Esophagus squamous epithelium (tissue), 5 donors: ENCODE results near the gene COL16A1. TPM values are rescaled to one million over a fixed set of nuclear protein-coding genes. Genes with fewer than 3 reads are reported as not detected.
A peak's percentile ranks its signal among the peaks of the same experiment; 100 is the strongest.

Source experiments
- DNase-seq: peaks from one replicate; lab custom pipeline; 2025; lab: John Stamatoyannopoulos, UW
- H3K27ac ChIP-seq, 4 donors: fragments of 200-600 bp; sonication (generic); one replicate each; pipeline ENCODE4 v1.5.1; 2016 to 2019; ENCODE audit warnings: mild to moderate bottlenecking in 1 of 4
- H3K27me3 ChIP-seq, 4 donors: fragments of 200-600 bp; sonication (generic); 1 replicate in 3 of 4; 2 replicates in 1 of 4; pipeline versions ENCODE4 v1.5.1 to v1.6.0; 2017 to 2021; ENCODE audit warnings: antibody characterized with exemption in 1 of 4
- H3K36me3 ChIP-seq, 3 donors: fragments of 200-600 bp; sonication (generic); one replicate each; pipeline ENCODE4 v1.5.1; 2016 to 2019
- H3K4me1 ChIP-seq, 3 donors: fragments of 200-600 bp; sonication (generic); one replicate each; pipeline ENCODE4 v1.5.1; 2017 to 2019
- H3K4me3 ChIP-seq, 4 donors: fragments of 200-600 bp; sonication (generic); 1 replicate in 3 of 4; 2 replicates in 1 of 4; pipeline ENCODE4 v1.5.1; 2016 to 2019; ENCODE audit warnings: mild to moderate bottlenecking in 2 of 4, moderate library complexity in 1 of 4
- H3K9me3 ChIP-seq, 3 donors: fragments of 200-600 bp; sonication (generic); one replicate each; pipeline ENCODE4 v1.5.1; 2016 to 2019
- CTCF ChIP-seq, 6 experiments: fragments of 450-650 bp in 4 of 6; fragments of 200-600 bp in 2 of 6; sonication (generic) in 2 of 6; IDR thresholded peaks; one replicate each; pipeline ENCODE4 v1.5.1; 2016 to 2019; ENCODE audit warnings: antibody characterized with exemption in 6 of 6, mild to moderate bottlenecking in 4 of 6, moderate library complexity in 4 of 6
- POLR2A ChIP-seq, 4 donors: fragments of 450-650 bp; IDR thresholded peaks; one replicate each; pipeline ENCODE4 v1.6.1; 2017; ENCODE audit warnings: antibody characterized with exemption in 4 of 4, mild to moderate bottlenecking in 4 of 4, moderate library complexity in 3 of 4
- WGBS, 2 donors: methylation state at CpG; one replicate each; pipeline ENCODE4 v1.1.5; 2018; 5-methylcytosine and 5-hydroxymethylcytosine counted together
- intact Hi-C: fragments of 100-400 bp; cut with DNase I; formaldehyde crosslinking; loops from one replicate; pipeline ENCODE4 v1.15.0; 2022
- total RNA-seq, 4 donors: library from RNA; depleted of rRNA; stranded (reverse); fragments of >200 nt; gene quantifications; one replicate each; pipeline ENCODE4 v1.1.0, GENCODE V29; 2016
- donor health status: DM: yes; HTN: yes; CAD: no.

COL16A1 gene
- total RNA-seq, 4 donors from 2014 or later = 8.8 to 35.5 (median 16.4) TPM

DNA sequence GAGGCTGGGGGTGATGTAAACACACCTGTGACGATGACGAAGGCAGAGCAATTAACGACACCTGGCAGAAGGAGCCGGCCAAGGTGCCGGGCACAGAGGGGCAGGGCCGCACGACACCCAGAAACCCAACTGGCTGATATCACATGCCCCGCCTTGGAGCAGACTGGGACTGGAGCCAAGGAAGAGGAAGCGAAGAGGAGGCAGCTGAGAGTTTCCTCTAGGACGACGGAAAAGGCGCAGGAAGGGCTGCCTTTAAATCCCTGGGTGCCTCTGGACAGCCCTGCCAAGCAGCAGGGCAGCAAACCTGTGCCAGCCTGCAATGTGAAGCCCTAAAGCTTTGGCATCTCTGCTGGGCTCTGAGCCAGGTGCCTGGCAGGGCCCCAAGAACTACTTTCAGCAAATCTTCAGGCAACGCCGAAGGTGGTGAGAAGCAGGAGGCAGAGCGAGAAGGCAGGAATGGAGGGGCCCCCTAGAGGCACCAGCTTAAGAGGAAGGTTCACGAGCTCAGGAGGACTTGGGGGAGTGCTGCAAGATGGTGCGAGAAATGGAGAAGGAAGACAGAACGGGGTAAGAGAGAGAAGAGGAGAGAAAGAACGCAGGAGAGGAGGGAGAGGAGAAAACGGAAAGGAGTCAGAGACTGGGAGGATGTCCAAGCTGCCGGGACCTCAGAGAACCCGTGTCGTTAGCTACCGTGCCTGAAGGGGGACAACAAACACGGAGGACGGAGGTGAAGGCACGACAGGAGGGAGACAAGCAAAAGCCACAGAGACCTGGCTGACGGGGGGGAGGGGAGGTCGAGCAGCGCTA, 33.8 kb downstream of the COL16A1 start:
- 5 to 12% methylated on average over 30 of the region's 30 CpGs for whole genome bisulfite sequencing, 2 donors
- peak overlapping the region in 3 of 4 donors; percentile 10 to 46 (median 21) for H3K4me3 ChIP-seq
- H3K9me3 ChIP-seq = no peaks in the 10 kb centered on the region
- TF ChIP-seq POLR2A (IDR thresholded peaks at IDR 0.05) = no peak
- peak in 1 of 6 experiments; percentile 12 for TF ChIP-seq CTCF (IDR thresholded peaks at IDR 0.05)
- no peak for DNase-seq
- no peaks in the 10 kb centered on the region for H3K27me3 ChIP-seq
- H3K27ac ChIP-seq = peak overlapping the region; percentile 35 to 72 (median 65)
- no peaks in the 10 kb centered on the region for H3K36me3 ChIP-seq
- intact Hi-C loops = loop anchor here (10.0 kb wide), 1 partner anchor 295 kb away; no protein-coding TSS in a partner anchor
- peaks cover 28 to 76% (median 48%) of the 10 kb centered on the region in 3 donors for H3K4me1 ChIP-seq

DNA sequence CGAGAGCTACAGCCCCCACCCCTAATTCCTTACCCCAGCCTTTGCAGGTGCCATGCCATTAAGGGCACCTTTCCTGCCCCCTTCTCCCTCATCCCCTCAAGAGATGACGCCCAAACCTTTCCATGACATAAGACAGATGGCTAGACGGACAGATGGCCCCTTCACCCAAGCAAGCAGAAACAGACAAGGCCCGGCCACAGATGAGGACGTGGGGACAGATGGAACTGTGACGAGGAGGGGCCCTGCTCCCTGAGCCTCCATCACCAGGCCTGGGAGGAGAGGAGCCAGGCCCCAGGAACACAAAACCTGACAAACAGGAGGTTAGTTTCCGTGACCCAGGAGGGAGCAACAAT, 34.4 kb downstream of the COL16A1 start:
- intact Hi-C loops = loop anchor here (10.0 kb wide), 1 partner anchor 295 kb away; no protein-coding TSS in a partner anchor
- Histone ChIP-seq H3K27ac (peak overlapping the region; percentile 35 to 72 (median 65)), H3K27me3 (no peaks in the 10 kb centered on the region), H3K4me1 (peaks cover 28 to 71% (median 48%) of the 10 kb centered on the region in 3 donors), H3K4me3 (peak overlapping the region in 3 of 4 donors; percentile 10 to 46 (median 21)), H3K9me3 (no peaks in the 10 kb centered on the region), H3K36me3 (no peaks in the 10 kb centered on the region)
- DNase-seq = no peak
- TF ChIP-seq CTCF (IDR thresholded peaks at IDR 0.05) (no peak), POLR2A (IDR thresholded peaks at IDR 0.05) (no peak)
- 38 to 48% methylated on average over 6 to 7 of the region's 7 CpGs for WGBS, 2 donors

- Histone ChIP-seq H3K4me3 (no peak overlapping the region), H3K27ac (no peak overlapping the region), H3K36me3 (no peaks in the 10 kb centered on the region), H3K4me1 (peaks cover 28 to 70% (median 48%) of the 10 kb centered on the region in 3 donors), H3K27me3 (no peaks in the 10 kb centered on the region), H3K9me3 (no peaks in the 10 kb centered on the region)
- 77 to 80% methylated on average over 5 to 6 of the region's 11 CpGs for WGBS, 2 donors
- intact Hi-C loops = loop anchor here (10.0 kb wide), 1 partner anchor 296 kb away; no protein-coding TSS in a partner anchor
- TF ChIP-seq CTCF (IDR thresholded peaks at IDR 0.05) = no peak
- no peak for TF ChIP-seq POLR2A (IDR thresholded peaks at IDR 0.05)
- DNase-seq = no peak
These were observed 35.4 kb downstream of the COL16A1 start for GRCh38 chr1:31668303-31668883.

GRCh38 chr1:31667065-31667785, 36.6 kb downstream of the COL16A1 start:
- peak overlapping the region in 2 of 4 donors; percentile 19 to 70 for H3K27ac ChIP-seq
- no peak for DNase-seq
- WGBS, 2 donors = 83% methylated on average over 1 of the region's 19 CpGs; no CpG with 5 or more reads in 1 of the 2 donors
- no peaks in the 10 kb centered on the region for H3K27me3 ChIP-seq
- H3K4me3 ChIP-seq = no peak overlapping the region
- TF ChIP-seq CTCF (IDR thresholded peaks at IDR 0.05) (no peak), POLR2A (IDR thresholded peaks at IDR 0.05) (no peak)
- no peaks in the 10 kb centered on the region for H3K36me3 ChIP-seq
- H3K9me3 ChIP-seq = no peaks in the 10 kb centered on the region
- intact Hi-C loops = loop anchor here (10.0 kb wide), 1 partner anchor 298 kb away; no protein-coding TSS in a partner anchor
- H3K4me1 ChIP-seq = peaks cover 28 to 61% (median 48%) of the 10 kb centered on the region in 3 donors
